Heart left ventricle (tissue), 16 donors: ENCODE data around the gene ZBTB38. TPM values are rescaled to one million over a fixed set of nuclear protein-coding genes. Genes with fewer than 3 reads are reported as not detected.

ENCODE experiments used
- ATAC-seq, 4 donors: fragments of 200-7000 bp; cut with Tn5 transposase; one replicate each; pipeline ENCODE4 v1.9.1; 2020 to 2022; ENCODE audit warnings: moderate library complexity in 4 of 4, mild to moderate bottlenecking in 3 of 4, moderate number of reproducible peaks in 1 of 4
- DNase-seq, 5 donors: peaks; one replicate each; pipeline ENCODE4 v3.0.0-alpha.2; 2020
- H3K27ac ChIP-seq, 12 donors: fragments of 200-600 bp; sonication (generic) in 4 of 12; one replicate each; pipeline versions ENCODE4 v1.5.0 to v1.8.0; 2016 to 2022; ENCODE audit warnings: mild to moderate bottlenecking in 2 of 12
- H3K27me3 ChIP-seq, 9 donors: fragments of 200-600 bp; sonication (generic) in 2 of 9; one replicate each; pipeline versions ENCODE4 v1.5.1 to v1.8.0; 2016 to 2022; ENCODE audit warnings: mild to moderate bottlenecking in 3 of 9
- H3K36me3 ChIP-seq, 9 donors: fragments of 200-600 bp; sonication (generic) in 2 of 9; one replicate each; pipeline versions ENCODE4 v1.5.0 to v1.8.0; 2018 to 2022; ENCODE audit warnings: mild to moderate bottlenecking in 2 of 9
- H3K4me1 ChIP-seq, 12 donors: fragments of 200-600 bp; sonication (generic) in 4 of 12; one replicate each; pipeline versions ENCODE4 v1.5.0 to v1.8.0; 2016 to 2022; ENCODE audit warnings: mild to moderate bottlenecking in 3 of 12
- H3K4me3 ChIP-seq, 12 donors: fragments of 200-600 bp; sonication (generic) in 4 of 12; one replicate each; pipeline versions ENCODE4 v1.5.0 to v1.8.0; 2017 to 2022; ENCODE audit warnings: mild to moderate bottlenecking in 9 of 12, moderate library complexity in 4 of 12
- H3K9me3 ChIP-seq, 12 donors: fragments of 200-600 bp; sonication (generic) in 4 of 12; one replicate each; pipeline versions ENCODE4 v1.5.0 to v1.8.0; 2016 to 2022; ENCODE audit warnings: mild to moderate bottlenecking in 1 of 12
- CTCF ChIP-seq, 12 donors: fragments of 200-600 bp; sonication (generic) in 4 of 12; IDR thresholded peaks; one replicate each; pipeline versions ENCODE4 v1.5.0 to v1.8.0; 2018 to 2022; ENCODE audit warnings: antibody characterized with exemption in 12 of 12, mild to moderate bottlenecking in 5 of 12
- POLR2A ChIP-seq, 2 donors: fragments of 450-650 bp; IDR thresholded peaks; one replicate each; pipeline ENCODE4 v1.6.1; 2017; ENCODE audit warnings: antibody characterized with exemption in 2 of 2, mild to moderate bottlenecking in 2 of 2, moderate library complexity in 2 of 2
- WGBS, 4 donors: extraction: QIAGEN DNeasy Blood & Tissue Kit in 2 of 4; methylation state at CpG; one replicate each; pipeline versions ENCODE4 v1.1.5 to v1.1.7; 2013 to 2018; 5-methylcytosine and 5-hydroxymethylcytosine counted together
- intact Hi-C, 10 donors: fragments of 100-400 bp; cut with DNase I; formaldehyde crosslinking; loops; one replicate each; pipeline versions ENCODE4 v1.11.1 to v1.14.2; 2022
- polyA plus RNA-seq, 2 donors: library from polyadenylated mRNA; stranded (reverse); fragments of 200-250 nt; gene quantifications; one replicate each; pipeline ENCODE4 v1.2.3, GENCODE V29; 2013
- total RNA-seq, 9 donors: library from RNA; depleted of rRNA in 2 of 9; stranded (reverse); fragments of >200 nt in 2 of 9; fragmentation: NEBNext Ultra II Directional in 3 of 9; extraction: Animal tissue kit (Norgen Biotek cat#: 25700) in 3 of 9; gene quantifications; one replicate each; pipeline versions ENCODE4 v1.1.0 to v1.2.4, GENCODE V29; 2016 to 2023
- donor health status: ischemic (EF 13 %, LVEDD 7.1; RV severe dilation, severe dysfunction).
- donor health status: healthy with polysubstance abuse.
- donor health status: DM: no; HTN: yes; CAD: no.
- donor health status: DM: no; HTN: no; CAD: no.
- donor health status: ischemic (EF 25% LVEDD 6.9; RV normal size, moderate dysfunction).
- donor health status: ischemic (EF 25% LVEDD 5.7; RV mildly dilated, moderate dysfunction).
- donor health status: healthy.
- donor health status: DM: yes; HTN: yes; CAD: no.
- donor health status: ischemic (EF 35%, LVEDD 5.7; RV mildly dilated, moderate dysfunction).
- donor health status: nonischemic (EF 11% LVEDD 7.7; RV severe dilation, severe dysfunction).
- donor health status: DM: yes; HTN: yes; CAD: no.
- donor health status: PGD.
- donor health status: ischemic (EF 29% LVEDD 5.4; RV normal size, mild dysfunction).
- donor health status: nonischemic (EF 23%, LVEDD 6.1; RV moderate dilation, normal function).

The ZBTB38 gene
- total and polyA plus RNA-seq, 11 donors: 15.5 to 189 (median 128) TPM

- no peaks in the 10 kb centered on the region for H3K36me3 ChIP-seq
- intact Hi-C loops: no loop called here
- no peaks in the 10 kb centered on the region for H3K9me3 ChIP-seq
- H3K4me3 ChIP-seq: no peak overlapping the region
- no peak overlapping the region for H3K27ac ChIP-seq
- TF ChIP-seq CTCF (IDR thresholded peaks at IDR 0.05) (no peak), POLR2A (IDR thresholded peaks at IDR 0.05) (no peak)
- ATAC-seq (no peak), DNase-seq (no peak)
- WGBS, 4 donors: 91 to 94% (median 93%) methylated on average over 11 of the region's 11 CpGs
- peaks cover 0 to 21% (median 7%) of the 10 kb centered on the region in 12 donors for H3K4me1 ChIP-seq
- no peaks in the 10 kb centered on the region for H3K27me3 ChIP-seq
Observed at GRCh38 chr3:141334627-141335250, 33.6 kb upstream of the ZBTB38 start.

DNA sequence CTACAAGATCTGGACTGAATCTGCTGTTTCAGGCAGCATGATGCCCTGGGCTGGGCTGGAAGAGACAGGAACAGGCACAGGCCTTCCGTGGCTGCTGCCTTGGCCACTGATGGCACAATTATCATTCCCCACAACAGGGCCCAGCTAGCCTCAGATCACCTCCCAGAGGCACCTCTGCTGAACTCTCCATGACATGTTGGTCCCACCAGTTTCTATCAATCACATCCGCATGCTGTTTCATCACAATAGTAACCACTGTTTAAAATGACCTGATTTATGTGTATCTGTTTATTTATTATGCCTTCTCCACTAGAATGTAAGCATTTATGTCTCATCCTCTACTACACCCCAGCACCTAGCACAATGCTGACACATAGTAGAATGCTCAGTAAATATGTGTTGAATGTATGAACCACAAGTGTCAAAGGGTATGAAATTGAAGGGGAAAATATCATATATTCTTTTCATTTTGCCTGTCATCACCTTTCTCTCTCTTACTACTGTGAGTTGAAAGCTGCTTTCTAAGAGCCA is 32.7 kb upstream of the ZBTB38 start:
- DNase-seq (no peak), ATAC-seq (no peak)
- Histone ChIP-seq H3K4me3 (no peak overlapping the region), H3K9me3 (no peaks in the 10 kb centered on the region), H3K27ac (no peak overlapping the region), H3K27me3 (no peaks in the 10 kb centered on the region), H3K4me1 (peaks cover 0 to 21% (median 7%) of the 10 kb centered on the region in 12 donors), H3K36me3 (no peaks in the 10 kb centered on the region)
- WGBS, 4 donors: 69 to 78% (median 76%) methylated on average over 2 of the region's 2 CpGs
- no peak for TF ChIP-seq CTCF (IDR thresholded peaks at IDR 0.05)
- TF ChIP-seq POLR2A (IDR thresholded peaks at IDR 0.05): no peak
- intact Hi-C loops: no loop called here

DNA sequence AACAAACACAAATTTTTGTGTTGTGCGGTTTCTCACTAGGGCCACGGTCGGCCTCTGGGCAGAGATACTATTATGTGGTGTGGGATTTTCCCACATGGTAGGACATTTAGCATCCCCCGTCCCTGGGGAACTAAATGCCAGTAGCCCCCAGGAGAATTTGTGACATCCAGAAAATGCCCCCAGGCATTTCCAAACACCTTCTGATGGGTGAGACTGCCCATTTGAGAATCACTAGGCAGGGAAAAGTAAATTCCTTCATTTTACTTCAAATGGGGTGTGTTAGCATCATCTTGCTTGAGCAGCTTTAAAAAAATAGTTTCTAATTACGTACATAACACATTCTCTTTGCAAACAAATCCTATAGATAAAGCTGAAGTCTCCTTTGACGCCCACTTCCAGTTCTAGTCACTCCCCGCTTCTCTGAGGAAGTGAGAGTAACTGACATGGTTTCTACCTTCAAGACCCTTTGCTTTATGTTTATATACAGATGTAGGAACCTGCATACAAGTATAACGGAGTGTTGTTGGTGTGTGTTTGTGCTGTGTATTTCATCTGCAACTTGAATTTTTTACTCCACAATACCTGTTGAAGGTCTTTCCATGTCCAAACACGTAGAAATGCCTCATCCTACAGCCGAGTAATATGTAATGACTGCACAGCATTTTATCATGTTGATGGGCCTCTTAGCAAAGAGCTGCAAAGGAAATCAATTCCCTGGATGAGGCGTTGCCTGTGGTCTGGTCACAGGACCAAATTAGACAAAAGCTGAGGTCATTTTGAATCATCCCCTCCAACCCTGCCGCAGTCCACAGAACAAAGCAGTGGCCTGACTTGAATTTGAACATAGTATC is 31.4 kb upstream of the ZBTB38 start:
- intact Hi-C loops: no loop called here
- Histone ChIP-seq H3K4me3 (no peak overlapping the region), H3K27ac (no peak overlapping the region), H3K36me3 (no peaks in the 10 kb centered on the region), H3K4me1 (peaks cover 0 to 13% (median 7%) of the 10 kb centered on the region in 12 donors), H3K9me3 (no peaks in the 10 kb centered on the region), H3K27me3 (no peaks in the 10 kb centered on the region)
- WGBS, 4 donors: 76 to 83% (median 80%) methylated on average over 12 of the region's 12 CpGs
- TF ChIP-seq POLR2A (IDR thresholded peaks at IDR 0.05) (no peak), CTCF (IDR thresholded peaks at IDR 0.05) (no peak)
- no peak for DNase-seq
- peak in 1 of 4 donors; percentile 53 for ATAC-seq

DNA sequence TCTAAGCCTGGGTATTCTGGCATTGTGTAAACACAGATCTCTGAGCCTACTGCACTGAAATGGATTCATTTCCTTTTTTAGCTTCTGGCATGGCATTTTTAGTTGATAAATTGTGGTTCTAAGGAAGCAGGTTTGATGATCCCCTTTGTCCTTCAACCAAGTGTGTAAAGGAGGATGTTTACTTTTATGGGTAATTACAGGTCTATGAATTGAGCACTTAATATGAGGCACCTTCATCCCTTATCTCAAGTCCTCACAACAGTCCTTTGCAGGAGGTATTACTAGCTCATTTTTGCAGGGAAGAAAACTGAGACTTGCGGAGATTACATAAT is 30.8 kb upstream of the ZBTB38 start:
- intact Hi-C loops: no loop called here
- Histone ChIP-seq H3K4me1 (peaks cover 0 to 9% (median 2%) of the 10 kb centered on the region in 12 donors), H3K27me3 (no peaks in the 10 kb centered on the region), H3K4me3 (no peak overlapping the region), H3K9me3 (no peaks in the 10 kb centered on the region), H3K27ac (no peak overlapping the region), H3K36me3 (no peaks in the 10 kb centered on the region)
- no peak for TF ChIP-seq CTCF (IDR thresholded peaks at IDR 0.05)
- TF ChIP-seq POLR2A (IDR thresholded peaks at IDR 0.05): no peak
- WGBS, 4 donors: 97 to 100% (median 99%) methylated on average over 1 of the region's 1 CpG
- DNase-seq (no peak), ATAC-seq (no peak)
